GM21447 (cell line): ENCODE results near the gene SLC25A39.
"Not testable (repeated sequence)": the region's sequence is repeated elsewhere in the genome, so short reads cannot be mapped to it uniquely, and the experiment has no call there.

Experiments
- ATAC-seq: cut with Tn5 transposase; IDR thresholded peaks from one replicate; pipeline ENCODE4 v1.9.1; 2021; ENCODE audit not compliant: unreplicated experiment

The SLC25A39 gene, protein sequence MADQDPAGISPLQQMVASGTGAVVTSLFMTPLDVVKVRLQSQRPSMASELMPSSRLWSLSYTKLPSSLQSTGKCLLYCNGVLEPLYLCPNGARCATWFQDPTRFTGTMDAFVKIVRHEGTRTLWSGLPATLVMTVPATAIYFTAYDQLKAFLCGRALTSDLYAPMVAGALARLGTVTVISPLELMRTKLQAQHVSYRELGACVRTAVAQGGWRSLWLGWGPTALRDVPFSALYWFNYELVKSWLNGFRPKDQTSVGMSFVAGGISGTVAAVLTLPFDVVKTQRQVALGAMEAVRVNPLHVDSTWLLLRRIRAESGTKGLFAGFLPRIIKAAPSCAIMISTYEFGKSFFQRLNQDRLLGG

DNA sequence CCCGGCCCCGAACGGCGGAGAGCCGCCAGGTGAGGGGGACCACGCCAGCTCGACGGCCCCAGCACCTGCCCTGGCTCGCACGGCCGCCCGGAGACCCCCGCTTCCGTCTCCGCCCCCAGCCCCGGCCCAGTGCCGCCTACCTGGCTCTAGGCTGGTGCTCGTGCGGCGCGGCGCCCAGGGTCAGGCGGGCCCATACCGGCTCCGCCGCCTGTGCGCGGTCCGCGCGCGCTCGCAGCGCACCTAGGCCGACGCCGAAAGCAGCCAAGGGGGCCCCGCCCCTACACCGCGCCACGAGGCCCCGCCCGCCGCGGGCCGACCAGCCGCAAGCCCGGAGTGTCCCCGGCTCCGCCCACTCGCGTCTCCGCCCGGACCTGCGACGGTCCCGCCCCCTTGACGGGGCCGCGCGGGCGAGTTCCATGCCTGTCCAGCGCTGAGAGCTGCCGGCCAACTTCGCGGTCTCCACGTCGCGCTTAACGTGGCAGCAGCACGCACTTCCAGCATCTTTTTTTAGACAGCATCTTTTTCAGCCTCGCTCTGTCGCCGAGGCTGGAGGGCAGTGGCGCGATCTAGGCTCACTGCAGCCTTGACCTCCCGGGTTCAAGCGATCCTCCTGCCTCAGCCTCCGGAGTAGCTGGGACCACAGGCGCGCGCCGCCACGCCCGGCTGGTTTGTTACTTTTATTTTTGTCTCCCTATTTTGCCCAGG lies at the start of gene SLC25A39:
Gene SLC25A39, minus strand, starts transcription at position 253 of the 705 bp plus-strand sequence. CDS start 1,261 bp downstream, outside the sequence.
- peak; percentile 48 for ATAC-seq

DNA sequence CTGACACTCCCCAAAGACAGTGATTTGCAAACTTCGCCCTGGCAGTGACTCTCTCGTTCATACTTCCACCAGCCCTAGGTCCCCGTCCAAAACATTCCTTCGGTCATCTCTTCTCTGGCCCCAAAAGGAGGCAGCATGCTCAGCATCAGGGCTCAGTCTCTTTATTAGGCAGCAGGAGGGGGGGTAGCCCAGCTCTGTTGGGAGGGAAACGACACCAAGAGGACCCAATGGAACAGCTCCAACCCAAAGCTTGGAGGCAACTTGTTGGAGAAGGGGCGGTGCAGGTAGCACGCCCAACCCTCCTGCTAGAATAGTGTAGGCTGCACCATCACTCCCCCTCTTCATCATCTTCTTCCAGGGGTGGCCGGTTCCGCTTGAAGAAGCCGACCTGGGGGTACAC lies 47.4 kb upstream of the SLC25A39 start:
- ATAC-seq = no peak

DNA sequence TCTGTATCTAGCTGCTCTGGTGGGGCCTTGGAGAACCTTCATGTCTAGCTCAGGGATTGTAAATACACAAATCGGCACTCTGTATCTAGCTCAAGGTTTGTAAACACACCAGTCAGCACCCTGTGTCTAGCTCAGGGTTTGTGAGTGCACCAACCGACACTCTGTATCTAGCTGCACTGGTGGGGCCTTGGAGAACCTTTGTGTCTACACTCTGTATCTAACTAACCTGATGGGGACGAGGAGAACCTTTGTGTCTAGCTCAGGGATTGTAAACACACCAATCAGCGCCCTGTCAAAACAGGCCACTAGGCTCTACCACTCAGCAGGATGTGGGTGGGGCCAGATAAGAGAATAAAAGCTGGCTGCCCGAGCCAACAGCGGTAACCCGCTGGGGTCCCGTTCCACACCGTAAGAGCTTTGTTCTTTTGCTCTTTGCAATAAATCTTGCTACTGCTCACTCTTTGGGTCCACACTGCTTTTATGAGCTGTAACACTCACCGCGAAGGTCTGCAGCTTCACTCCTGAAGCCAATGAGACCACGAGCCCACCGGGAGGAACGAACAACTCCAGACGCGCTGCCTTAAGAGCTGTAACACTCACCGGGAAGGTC lies 44.9 kb upstream of the SLC25A39 start:
- ATAC-seq = not testable (repeated sequence)

DNA sequence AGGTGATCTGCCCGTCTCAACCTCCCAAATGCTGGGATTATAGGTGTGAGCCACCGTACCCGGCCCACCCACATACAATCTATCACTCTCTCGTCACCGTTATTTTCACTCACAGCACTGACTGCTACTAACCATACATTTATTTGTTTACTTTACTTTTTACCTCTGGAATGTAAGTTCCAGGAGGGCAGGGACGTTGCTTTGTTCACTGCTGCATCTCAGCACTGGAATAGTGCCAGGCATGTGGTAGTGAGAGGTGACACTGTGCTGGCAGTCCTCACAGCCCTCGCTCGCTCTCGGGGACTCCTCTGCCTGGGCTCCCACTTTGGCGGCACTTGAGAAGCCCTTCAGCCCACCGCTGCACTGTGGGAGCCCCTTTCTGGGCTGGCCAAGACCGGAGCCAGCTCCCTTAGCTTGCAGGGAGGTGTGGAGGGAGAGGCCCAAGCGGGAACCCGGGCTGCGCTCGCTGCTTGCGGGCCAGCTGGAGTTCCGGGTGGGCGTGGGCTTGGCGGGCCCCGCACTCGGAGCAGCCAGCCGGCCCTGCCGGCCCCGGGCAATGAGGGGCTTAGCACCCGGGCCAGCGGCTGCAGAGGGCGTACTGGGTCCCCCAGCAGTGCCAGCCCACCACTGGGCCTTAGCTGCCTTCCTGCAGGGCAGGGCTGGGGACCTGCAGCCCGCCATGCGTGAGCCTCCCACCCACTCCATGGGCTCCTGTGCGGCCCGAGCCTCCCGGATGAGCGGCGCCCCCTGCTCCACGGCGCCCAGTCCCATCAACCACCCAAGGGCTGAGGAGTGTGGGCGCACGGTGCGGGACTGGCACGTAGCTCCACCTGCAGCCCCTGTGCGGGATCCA lies 44.0 kb upstream of the SLC25A39 start:
- ATAC-seq = not testable (repeated sequence)

DNA sequence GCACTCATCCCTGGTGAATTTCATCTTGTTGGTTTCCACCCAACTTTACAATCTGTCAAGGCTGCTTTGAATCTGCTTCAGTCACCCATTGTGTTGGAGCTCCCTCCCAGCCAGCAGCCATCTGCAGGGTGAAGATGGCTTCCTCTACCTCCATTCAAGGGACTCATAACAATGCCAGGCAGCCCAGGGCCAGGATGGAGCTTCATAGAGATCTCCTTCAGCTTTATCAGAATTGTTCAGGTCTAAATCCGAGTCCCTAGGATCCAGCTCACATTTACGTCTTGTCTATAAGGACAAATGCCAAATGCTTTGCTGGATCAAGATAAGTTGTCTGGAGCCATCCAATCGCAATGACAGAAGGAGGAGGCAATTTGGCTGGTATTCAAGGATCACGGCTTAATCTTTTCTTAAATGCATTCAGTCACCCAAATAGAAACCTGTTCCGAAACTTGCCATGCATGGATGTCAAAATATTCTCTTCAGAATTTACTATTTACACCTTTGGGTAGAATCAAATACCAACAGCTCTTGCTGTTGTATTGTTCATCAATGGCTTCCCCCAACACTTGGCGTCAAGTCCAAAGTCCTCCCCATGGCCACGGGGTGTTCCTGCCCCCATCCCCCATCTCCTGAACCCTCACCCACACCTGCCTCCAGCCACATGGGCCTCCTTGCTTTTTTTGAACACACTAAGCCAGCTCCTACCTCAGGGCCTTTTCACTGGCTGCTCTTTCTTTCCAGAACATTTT lies 42.8 kb upstream of the SLC25A39 start:
- ATAC-seq = no peak

DNA sequence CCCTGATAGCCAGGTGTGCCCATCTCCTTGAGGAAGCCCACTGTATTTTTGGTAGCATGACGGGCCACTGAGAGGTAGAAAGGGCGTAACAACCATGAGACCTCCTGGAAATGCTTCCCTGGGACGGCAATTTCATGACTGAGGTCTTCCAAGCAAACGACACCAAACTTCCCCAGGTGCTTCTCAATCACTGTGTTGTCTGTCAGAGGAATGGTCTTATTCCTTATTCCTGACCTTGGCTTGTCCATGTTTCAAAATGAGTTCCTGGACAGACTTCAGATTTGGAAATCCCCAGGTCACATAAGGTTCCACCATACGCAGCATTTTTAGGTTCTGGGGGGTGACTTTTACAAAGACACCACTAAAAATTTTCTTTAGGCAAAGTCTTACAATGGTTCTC lies 40.4 kb upstream of the SLC25A39 start:
- not testable (repeated sequence) for ATAC-seq

DNA sequence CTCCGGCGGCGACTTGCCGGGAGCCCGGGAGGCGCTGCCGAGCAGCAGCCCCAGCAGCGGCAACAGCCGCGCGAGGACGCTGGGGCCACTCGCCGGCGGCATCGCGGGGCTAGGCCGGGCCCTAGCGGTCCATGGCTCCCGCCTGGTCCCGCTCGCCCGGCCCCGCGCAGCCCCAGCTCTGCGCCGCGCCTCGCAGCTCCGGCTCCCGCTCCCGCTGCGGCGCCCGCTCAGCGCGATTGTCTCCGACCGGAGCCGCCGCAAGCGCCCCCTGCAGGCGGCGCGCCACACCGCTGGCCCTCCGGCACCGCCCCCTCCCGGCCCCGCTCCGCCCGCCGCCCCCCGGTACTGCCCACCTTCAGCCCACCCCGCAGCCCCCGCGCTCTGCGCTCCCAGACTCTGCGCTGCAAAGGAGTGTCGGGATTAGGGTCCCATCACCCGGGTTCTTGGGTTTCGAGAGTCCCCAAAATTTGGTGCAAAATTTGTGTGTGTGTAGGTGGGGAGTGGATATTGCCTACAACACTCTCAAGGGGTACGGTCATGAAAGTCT lies 39.1 kb upstream of the SLC25A39 start, which contains the start of gene FAM171A2:
Gene FAM171A2, minus strand, starts transcription at position 241 of the 547 bp plus-strand sequence. Its CDS starts 139 bp downstream, at position 102.
- ATAC-seq = no peak

DNA sequence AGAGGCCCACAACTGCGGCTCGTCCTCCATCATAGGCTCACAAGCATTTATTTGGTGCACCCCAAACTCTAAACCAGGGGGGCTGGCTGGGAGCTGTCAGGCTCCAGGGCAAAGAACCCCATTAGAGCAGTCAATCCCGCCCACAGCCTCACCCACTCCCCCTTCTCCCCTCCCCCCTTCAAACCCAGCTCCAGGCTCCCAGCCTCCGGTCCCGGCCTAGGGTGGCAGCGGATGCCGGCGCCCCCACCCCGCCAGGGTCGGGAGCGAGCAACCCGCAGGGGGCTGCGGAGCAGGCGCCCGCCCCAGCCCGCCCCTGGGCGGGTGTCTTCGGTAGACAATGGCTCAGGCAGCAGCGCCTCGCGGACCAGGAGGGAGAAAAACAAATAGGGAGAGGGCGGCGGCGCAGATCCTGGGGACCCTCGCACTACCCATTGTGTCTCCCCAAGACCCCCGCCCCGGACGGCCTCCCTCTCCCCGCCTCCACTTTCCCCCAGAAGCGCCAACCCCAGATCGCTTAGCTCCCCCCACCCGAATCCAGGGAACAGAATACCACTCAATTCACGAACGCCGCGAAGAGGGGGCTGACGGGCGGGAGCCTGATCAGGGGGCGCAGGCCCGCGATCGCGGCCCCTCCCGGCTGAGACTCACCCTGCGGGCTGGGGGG lies 38.5 kb upstream of the SLC25A39 start:
- ATAC-seq = no peak

DNA sequence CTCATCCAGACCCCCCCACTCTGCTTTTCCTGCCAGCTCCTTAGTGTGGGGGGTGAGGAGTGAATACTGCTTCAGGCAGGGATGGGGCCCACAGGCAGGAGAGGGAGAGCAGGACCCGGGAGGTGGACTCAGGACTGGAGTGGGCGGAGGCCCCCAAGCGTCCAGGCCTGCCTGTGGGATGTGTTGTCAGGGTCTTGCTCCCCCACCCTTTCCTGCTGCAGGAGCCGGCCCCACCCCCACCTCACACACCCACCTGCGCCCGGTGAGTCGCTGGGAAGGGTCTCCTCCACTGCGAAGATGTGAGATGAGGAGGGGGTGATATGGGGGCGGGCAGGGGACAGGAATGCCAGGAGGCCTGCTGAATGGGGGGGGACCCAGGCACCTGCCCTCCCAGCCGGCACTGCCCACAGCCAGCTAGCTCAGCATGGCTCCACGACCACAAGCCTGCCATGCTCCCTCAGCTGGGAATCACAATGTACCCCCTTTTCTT lies 37.9 kb upstream of the SLC25A39 start:
- no peak for ATAC-seq

DNA sequence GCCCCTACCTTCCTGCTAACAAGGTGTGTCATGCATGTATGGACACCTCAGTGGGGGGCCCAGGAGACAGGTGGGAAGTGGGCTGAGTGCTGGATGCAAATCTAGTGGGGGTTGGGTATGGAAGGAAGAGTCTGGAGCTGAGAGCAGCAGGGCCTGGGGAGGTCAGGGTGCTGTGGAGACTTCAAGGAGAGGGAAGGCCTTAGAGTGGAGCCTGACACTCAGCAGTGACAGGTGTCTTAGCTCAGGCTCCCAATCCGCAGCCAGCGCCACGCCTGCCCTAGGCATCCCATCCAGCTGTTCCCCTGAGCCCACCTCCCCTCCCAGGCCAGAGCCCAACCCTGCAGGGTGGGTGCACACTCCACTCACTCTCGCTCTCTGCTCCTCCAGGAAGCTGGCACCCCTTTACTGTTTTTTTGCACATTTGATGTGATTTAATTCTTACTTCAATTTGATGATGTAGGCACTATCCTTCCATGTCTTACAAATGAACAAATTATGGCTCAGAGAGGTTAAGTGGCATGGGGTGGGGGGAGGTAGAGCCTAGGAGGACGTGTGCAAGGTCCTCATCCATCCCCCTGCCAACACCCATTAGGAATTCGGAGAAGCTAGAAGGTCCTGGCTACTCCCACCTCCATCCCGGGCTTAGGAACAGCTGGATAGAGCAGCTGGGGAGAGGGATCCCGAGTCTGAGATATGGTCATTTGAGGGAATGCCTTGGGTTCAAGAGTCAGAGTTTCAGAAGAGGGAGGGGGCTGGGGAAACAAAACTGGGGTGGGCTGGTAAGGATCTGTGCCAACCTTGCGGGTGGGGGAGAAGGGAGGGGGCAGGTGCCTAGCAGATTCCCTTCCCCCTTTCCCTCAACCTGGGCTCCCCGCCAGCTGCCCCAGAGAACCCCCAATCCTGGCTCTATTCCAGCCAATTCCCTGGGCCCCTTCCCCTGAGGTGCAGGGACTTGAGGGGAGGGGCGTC lies 37.0 kb upstream of the SLC25A39 start:
- no peak for ATAC-seq

DNA sequence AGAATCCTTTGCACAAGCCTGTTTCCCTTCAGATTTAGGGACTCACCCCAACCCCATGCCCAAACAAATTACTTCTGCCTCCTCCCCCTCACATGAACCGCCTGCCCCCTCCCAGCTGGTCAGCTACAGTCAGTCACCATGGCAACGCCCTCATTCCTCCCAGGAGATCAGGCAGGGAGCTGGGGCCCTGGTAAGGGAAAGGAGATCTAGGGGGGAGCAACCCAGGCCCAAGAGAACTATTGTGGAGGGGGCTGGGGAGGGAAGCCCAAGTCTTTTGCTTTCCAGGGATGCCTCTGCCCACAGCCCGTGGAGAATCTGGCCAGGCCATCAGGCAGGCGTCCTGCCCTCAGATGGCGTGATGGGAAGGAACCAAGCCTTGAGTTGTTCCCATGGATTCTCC lies 36.2 kb upstream of the SLC25A39 start:
- ATAC-seq = no peak

DNA sequence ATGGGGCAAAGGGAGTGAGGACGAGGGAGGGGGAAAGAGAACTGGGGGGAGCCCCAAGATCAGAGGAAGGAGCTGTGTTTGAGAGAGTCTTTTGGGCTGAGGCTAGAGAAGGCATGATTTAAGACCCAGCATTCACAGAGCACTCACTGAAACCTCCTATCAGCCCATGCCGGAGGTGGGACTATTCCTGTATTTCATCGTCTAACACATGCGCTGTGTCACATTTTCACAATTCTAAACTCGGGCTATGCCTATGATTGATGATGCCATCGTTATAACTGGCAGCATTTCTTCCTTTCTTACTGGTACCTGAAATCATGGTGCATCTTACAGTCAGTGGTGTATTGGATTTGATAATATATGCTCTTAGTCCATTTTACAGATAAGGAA lies 35.5 kb upstream of the SLC25A39 start:
- no peak for ATAC-seq

DNA sequence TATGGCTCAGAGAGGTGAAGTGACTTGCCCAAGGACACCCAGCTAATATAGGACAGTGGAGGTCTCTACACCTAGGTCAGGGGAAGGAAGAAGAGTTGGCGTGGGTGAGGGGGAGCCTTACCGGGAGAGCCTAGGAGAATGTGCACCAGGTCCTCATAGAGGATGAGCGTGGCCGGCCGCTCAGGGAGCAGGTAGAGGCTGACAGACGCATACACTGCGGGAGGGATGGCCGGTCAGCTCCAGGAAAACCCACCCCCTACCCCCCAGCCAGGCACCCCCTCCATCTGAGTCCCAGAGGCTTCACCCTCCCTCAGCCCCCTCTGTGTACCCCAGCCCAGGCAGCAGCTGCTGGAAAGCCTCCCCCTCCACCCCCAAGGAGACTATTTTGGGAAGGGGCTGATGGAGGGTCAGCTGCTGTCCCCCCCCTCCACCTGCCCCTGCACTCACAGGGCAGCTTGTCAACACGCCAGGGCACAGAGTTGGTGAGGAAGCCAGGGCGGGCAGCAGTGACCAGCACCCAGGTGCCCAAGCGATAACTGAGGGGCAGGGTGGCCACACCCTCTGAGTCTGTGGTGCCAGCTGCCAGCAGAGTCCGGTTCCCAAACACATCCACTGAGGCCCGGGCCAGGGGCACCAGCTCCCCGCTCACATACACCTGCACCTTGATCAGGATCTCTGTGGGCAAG lies 35.0 kb upstream of the SLC25A39 start:
- ATAC-seq = no peak

DNA sequence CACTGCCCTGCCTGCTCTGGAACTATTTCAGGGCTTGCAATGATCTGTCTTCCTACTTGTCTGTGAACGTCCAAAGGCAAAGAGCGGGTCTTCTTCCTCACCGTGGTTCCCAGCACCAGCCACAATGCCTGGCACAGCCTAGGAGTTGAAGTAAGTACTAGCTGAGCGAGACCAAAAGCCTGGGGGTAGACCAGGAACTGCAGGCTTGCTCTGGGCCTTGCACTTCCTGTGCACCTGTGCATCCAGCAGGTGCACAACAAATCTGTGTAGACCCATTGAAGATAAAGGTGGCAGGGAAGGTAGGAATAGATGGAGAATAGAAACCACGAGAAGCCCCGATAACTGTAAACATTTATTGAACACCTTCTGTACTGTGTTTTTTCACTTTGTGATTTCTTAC lies 34.4 kb upstream of the SLC25A39 start:
- ATAC-seq = no peak

DNA sequence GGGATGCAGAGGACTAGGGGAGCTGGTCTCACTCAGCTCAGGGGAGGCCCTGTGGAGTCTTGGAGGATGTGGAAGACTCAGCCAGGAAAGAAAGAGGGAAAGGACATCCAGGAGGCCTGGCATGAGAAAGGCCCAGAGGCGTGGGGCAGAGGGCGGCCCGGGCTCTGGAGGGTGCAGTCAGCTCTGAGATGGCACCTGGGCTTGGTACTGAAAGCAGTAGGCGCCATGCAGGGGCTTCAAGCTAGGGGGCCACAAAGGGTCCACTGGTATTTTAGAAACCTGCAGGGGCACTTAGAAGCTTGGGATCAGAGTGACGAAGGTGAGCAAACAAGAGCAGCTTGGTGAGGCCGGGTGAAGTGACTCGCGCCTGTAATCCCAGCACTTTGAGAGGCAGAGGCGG lies 33.4 kb upstream of the SLC25A39 start:
- ATAC-seq = no peak

DNA sequence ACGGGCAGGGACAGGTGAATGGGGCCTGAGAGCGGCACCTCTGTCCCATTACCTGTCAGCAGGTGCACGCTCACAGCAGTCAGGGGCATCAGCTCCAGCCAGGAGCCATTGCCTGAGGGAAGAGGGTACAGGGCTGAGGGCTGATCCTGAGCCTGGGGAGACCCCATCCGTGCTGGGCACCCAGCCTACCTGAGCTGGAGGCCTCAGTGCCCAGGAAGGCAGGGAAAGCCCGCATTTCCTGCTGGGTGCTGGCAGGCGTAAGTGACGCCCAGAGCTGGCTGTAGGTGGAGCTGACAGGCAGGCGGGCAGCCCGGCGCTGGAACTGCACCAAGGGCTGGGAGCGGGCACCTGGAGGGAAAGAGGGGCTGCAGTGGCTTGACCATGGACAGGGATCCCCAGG lies 31.6 kb upstream of the SLC25A39 start:
- ATAC-seq = no peak

DNA sequence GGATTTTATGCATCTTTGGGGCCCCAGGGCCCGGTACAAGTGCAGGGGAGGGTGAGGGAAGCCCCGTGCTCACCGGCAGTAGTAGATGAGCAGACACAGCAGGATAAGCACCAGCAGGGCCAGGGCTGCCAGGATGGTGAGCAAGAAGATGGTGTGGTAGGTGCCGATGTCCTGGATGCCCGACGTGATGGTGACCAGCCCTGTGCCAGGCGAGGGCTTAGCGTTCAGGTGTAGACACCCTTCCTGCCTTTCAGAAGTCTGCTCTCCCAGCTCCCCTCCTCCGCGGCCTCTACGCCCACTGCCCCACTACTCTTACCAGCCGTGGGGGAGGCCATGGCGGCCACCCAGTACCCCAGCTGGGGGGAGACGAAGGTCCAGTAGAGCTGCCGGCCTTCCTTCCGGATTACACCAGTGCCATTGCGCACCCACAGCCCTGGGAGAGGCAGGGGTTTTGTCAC lies 31.0 kb upstream of the SLC25A39 start:
- ATAC-seq = no peak
